ENCODE results near the gene PITX2.
A peak's percentile ranks its signal among the peaks of the same experiment; 100 is the strongest.

PITX2 gene

DNA sequence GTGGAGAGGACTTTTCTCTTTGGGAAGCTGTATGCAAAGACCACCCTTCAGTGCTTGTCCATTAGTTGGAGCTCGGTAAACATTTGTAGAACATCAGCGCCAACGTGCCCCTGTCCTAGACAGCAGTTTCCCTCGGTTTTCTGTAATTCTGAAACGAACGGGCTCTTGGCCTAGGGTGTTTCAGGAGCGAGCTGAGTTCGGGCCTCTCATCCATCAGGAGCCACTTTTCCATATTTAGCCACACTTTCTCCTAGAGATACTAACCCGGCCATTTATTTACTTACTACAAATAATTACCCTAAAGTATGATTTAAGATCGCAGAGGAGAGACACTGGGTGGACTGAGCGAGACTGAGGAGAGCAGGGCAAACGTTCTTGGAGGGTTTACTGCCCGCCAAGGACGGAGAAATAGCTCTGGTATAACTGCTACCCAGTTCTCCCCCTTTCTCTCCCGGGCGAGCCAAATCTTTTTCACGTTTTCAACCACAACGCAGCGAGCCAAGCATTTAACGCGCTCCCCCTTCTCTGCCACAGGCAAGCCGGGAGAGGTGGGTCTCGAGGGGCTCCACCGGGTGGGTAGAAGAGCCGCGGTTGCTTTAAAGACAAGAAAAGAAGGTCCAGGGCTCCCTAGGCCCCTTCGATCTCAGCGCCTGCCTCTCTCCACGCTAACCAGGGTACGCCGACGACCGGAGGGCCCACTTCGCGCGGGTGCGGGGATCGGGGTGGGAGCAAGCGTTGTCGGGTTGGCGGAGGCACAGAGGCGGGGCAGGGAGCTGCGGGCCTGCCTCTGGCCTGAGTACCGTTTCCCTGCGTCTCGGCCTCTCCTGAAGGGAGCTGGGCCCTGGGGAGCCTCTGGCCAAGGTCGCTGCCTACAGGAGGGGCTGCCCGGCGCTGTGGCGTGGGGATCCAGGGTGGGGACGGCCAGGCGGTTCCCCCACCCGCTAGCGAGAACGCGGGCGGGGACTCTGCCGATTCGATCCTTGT is 10.8 kb upstream of the PITX2 start:
- Histone ChIP-seq H3K36me3 (ENCODE audit: control insufficient read depth, insufficient read depth, low read length) (no peaks in the 10 kb centered on the region), H3K9ac (ENCODE audit: low read length) (no peak overlapping the region), H3K27ac (ENCODE audit: low read depth, low read length) (no peak overlapping the region), H3K4me1 (ENCODE audit: control insufficient read depth, insufficient read depth, low read length) (peaks cover 2% of the 10 kb centered on the region), H3K27me3 (ENCODE audit: control insufficient read depth, insufficient read depth, low read length) (peaks cover 69% of the 10 kb centered on the region), H3K4me3 (ENCODE audit: low read length) (no peak overlapping the region)

DNA sequence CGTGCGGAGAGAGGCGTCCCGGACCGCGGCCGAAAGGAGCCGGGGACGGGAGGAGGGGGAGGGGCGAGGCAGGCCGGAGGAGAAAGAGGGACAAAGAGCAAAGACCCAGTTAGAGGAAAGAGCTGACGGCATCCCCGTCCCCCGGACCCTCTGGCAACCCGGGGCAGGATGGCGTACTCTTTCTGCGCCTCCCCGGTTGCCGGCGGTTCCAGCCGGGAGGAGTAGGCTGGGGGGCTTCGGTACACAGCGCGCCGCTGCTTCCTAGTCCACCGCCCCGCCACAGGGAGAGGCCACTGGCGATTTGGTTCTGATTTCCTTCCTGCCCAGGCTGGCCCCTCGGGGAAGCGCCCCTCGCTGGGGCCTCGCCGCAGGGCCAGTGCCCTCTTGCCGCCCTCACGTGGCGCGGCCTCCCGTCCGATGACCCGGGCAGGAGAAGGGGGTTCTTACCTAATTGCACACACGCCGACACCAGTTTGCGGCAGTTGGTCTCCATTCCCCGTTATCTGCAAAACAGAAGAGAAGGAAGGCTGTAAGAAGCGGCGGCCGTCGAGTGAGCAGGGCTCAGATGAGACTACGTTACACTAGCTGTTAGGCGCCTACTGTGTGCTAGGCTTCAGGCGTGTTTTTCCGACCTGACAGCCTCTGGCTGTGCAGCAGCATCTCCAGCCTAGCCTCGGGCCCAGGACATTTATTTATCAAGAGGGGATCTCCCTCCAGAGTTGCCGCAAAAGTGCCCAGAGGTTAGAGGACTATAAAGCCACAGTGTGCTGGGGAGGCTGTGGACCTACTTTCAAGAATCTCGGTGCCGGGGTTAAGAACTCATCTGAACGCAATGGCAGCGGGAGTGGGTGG is 9.9 kb upstream of the PITX2 start:
- Histone ChIP-seq H3K4me3 (ENCODE audit: low read length) (peak overlapping the region; percentile 60), H3K27ac (ENCODE audit: low read depth, low read length) (no peak overlapping the region), H3K4me1 (ENCODE audit: control insufficient read depth, insufficient read depth, low read length) (peaks cover 2% of the 10 kb centered on the region), H3K36me3 (ENCODE audit: control insufficient read depth, insufficient read depth, low read length) (no peaks in the 10 kb centered on the region), H3K9ac (ENCODE audit: low read length) (no peak overlapping the region), H3K27me3 (ENCODE audit: control insufficient read depth, insufficient read depth, low read length) (peaks cover 67% of the 10 kb centered on the region)

DNA sequence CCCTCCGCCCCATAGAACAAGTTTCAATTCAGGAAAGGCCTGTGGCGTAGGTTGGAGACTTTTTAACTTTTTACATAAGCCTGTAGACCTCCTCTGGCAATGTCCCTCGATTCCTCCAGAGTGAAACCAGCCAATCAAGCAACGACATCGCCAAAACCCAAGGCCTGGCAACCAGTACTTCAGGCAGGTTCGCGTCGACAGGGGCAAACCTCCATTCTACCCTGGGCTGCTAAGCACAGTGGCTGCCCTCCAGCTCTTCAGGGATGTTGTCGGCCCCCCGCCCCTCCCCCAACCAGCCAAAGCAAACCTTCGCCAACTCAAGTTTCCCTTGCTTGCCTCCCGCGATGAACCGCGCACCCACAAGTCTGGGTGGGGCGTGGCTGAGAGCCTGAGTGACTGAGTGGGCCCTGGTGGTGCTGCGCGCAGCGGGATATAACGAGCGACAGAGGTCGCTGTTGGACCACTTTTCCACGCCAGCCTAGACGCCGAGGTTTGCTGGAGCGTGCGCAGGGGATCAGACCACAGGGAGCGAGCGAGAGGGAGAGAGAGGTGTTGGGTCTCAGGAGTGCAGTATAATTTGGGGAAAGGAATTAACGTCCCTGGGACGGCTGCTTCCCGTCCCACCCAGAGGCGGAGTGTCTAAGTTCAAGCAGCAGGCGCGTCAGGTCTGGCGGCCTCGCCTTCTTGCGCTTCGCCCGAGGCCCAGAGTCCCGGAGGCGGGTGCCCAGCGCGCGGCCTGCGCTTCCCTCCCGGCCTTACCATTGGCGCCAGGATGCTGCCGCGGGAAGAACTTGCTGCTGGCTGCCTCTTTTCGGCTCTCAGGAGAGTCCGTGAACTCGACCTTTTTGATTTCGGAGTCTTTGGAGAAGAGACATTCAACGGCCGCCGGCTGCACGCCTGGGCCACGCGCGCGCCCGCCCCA is 9.0 kb upstream of the PITX2 start:
- no peaks in the 10 kb centered on the region for H3K36me3 ChIP-seq (ENCODE audit: control insufficient read depth, insufficient read depth, low read length)
- H3K27me3 ChIP-seq (ENCODE audit: control insufficient read depth, insufficient read depth, low read length), result peaks cover 60% of the 10 kb centered on the region
- no peak overlapping the region for H3K27ac ChIP-seq (ENCODE audit: low read depth, low read length)
- no peak overlapping the region for H3K9ac ChIP-seq (ENCODE audit: low read length)
- H3K4me1 ChIP-seq (ENCODE audit: control insufficient read depth, insufficient read depth, low read length), result peaks cover 2% of the 10 kb centered on the region
- H3K4me3 ChIP-seq (ENCODE audit: low read length), result peak overlapping the region; percentile 60

DNA sequence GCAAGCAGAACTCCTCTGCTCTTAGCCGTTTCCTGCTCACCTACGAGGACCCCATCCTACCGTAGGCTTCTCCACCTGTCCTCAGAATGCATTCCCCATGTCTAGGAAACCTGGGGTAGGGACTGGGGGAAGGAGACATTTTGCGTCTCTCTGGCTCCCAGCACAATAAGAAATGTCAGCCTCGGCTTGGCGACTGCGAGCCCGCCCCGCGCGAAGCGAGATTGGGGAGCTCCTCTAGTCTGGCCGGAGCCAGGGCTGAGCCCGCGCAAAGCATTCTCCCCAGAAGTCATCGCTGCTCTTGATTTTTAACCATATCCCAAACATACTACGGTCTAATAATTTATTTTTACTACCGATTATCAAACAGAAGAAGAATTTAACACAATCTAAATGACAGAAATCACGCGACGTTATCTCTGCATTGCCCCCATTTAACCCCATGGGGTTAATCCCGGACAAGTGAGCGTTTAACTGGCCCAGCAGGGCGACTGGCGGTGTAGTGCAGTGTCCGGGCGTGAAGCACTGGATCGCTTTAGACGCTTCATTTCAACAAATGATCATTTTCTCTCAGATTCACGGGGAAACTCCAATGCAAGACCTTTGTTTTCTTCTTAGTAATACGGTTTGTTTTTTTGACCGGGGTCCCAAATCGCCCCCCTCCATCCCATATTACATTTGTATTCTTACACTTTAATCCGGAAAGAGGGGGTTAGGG is 8.0 kb upstream of the PITX2 start:
- no peaks in the 10 kb centered on the region for H3K36me3 ChIP-seq (ENCODE audit: control insufficient read depth, insufficient read depth, low read length)
- H3K9ac ChIP-seq (ENCODE audit: low read length), result no peak overlapping the region
- H3K4me1 ChIP-seq (ENCODE audit: control insufficient read depth, insufficient read depth, low read length), result peaks cover 2% of the 10 kb centered on the region
- no peak overlapping the region for H3K4me3 ChIP-seq (ENCODE audit: low read length)
- no peak overlapping the region for H3K27ac ChIP-seq (ENCODE audit: low read depth, low read length)
- H3K27me3 ChIP-seq (ENCODE audit: control insufficient read depth, insufficient read depth, low read length), result peaks cover 61% of the 10 kb centered on the region

DNA sequence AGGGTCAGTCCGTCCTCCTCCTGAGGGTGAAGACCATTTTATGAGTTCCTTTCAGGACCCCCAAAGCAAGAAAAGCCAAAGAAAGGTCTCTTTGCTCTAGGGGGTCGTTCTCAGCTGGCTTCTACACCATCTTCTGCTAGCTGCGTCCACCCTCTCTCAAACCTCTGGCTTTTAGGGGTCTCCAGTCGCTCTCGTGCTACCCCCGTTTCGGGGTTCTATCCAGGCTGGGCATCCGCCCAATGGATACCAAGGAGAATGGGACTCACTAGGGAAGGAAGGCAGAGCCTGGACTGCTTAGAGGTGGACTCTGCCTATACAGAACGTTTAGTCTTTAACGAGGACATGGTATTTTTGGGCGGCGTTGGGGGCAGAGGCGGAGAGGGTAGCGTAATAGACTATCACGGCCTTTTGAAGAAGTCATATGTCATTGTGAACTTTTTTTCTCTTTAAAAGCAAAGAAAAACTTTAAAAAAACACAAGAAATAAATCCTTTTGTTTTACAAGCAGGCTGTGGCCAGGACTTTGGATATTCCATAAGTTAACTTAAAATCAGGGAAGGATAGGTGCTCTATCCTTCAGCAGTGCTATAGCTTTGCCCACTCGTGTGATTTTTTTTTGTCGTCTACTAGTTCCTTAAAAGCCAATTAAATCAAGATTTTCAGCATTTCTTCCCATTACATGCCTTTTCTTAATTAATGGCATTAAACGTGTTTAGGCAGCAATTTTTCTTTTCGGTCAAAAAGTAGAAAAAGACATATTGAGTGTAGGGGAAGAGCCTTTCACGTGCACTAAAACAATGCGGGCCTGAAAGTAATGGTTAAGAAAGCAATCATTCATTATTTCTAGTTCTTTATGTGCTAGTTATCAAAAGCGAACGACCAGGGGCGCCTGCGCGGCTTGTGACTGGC is 7.2 kb upstream of the PITX2 start:
- no peak overlapping the region for H3K9ac ChIP-seq (ENCODE audit: low read length)
- peaks cover 60% of the 10 kb centered on the region for H3K27me3 ChIP-seq (ENCODE audit: control insufficient read depth, insufficient read depth, low read length)
- no peak overlapping the region for H3K4me3 ChIP-seq (ENCODE audit: low read length)
- H3K4me1 ChIP-seq (ENCODE audit: control insufficient read depth, insufficient read depth, low read length), result peaks cover 2% of the 10 kb centered on the region
- no peak overlapping the region for H3K27ac ChIP-seq (ENCODE audit: low read depth, low read length)
- no peaks in the 10 kb centered on the region for H3K36me3 ChIP-seq (ENCODE audit: control insufficient read depth, insufficient read depth, low read length)

DNA sequence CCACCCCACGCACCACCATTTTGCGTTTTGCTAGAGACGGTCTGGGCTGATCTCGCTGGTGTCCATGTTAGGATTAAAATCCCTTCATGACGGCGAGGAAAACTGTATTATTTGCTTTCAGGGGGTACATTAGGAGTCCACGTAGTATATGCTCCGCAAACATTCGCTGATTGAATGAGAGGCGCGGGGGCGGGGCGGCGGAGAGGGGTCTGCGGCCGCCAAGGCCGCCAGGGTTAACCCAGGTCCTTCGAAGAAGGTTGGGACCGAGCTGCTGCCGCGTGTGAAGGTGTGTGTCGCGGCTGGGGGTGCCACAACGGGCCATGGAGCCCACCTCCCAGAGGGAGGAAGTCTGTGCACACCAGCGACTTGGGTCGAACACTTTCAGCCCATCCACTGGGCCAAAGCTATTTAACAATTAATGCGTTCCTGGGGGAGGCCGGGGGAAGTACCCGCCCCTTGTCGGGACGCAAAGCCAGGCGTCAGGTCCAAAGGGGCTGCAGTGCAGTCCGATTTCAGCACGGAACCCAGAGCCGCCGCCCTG is 6.4 kb upstream of the PITX2 start:
- Histone ChIP-seq H3K27ac (ENCODE audit: low read depth, low read length) (no peak overlapping the region), H3K27me3 (ENCODE audit: control insufficient read depth, insufficient read depth, low read length) (peaks cover 65% of the 10 kb centered on the region)

DNA sequence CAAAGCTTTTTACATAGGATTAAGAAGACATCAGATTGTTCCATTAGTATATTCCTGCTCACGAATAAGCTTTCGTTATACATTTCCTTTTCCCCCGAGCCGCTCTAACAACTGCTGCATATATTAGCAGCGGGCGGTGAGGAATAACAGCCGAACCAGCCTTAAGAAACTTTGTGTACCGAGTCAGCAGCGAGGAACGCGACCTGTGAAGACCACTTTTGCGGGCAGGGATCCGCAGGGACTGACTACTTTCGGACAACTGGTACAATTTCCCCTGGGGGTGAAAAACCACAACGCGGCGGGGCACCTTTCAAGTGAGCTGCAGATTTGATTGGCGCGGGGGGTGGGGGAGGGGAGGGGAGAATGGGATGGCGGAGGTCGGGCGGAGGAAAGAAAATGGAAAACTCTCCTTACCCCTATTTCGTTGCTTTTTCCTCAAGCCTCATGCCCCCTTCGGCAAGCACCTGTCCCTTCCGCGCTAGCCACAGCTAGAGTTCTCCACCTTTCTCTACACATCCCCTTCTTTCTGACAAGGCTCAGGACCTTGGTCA is 5.9 kb upstream of the PITX2 start:
- no peak overlapping the region for H3K9ac ChIP-seq (ENCODE audit: low read length)
- no peak overlapping the region for H3K4me3 ChIP-seq (ENCODE audit: low read length)
- no peaks in the 10 kb centered on the region for H3K36me3 ChIP-seq (ENCODE audit: control insufficient read depth, insufficient read depth, low read length)
- no peak overlapping the region for H3K27ac ChIP-seq (ENCODE audit: low read depth, low read length)
- H3K4me1 ChIP-seq (ENCODE audit: control insufficient read depth, insufficient read depth, low read length), result peaks cover 2% of the 10 kb centered on the region
- peaks cover 62% of the 10 kb centered on the region for H3K27me3 ChIP-seq (ENCODE audit: control insufficient read depth, insufficient read depth, low read length)

More for the DNA sequence above, 6.4 kb upstream of the PITX2 start:
- no peak overlapping the region for H3K9ac ChIP-seq (ENCODE audit: low read length)
- peaks cover 2% of the 10 kb centered on the region for H3K4me1 ChIP-seq (ENCODE audit: control insufficient read depth, insufficient read depth, low read length)
- no peaks in the 10 kb centered on the region for H3K36me3 ChIP-seq (ENCODE audit: control insufficient read depth, insufficient read depth, low read length)
- H3K4me3 ChIP-seq (ENCODE audit: low read length), result no peak overlapping the region

DNA sequence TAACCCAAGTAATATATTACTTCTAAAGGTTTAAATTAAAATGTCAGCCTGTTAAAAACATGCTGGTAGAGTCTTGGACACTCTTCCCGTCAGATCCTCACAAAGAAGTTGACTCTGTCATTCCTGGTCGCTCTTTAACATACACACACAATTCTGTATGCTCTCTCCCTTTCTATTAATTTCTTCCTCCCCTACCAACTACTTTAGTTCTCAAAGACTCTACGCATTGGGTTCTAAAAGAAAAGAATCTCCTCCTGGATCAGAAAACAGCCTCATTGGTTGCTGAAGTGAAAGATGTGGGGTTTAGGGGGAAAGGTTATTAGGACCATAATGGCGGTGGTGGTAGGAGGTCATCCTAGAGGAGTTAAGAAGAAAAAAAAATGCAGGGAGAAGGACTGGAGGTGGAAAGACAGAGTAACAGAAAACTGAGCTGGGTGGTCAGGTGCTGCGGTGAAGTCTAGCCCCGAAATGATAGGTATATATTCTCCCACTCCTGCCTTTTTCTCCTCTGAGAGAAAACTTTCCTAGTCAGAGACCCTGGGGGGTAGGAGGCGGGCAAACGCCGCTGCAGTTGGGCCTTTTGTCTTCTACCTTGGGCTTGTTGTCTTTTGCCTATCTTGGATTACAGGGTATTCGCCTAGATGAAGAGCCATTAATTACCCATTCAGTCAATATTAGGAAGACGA is 5.2 kb upstream of the PITX2 start:
- Histone ChIP-seq H3K9ac (ENCODE audit: low read length) (no peak overlapping the region), H3K4me1 (ENCODE audit: control insufficient read depth, insufficient read depth, low read length) (peaks cover 2% of the 10 kb centered on the region), H3K27ac (ENCODE audit: low read depth, low read length) (no peak overlapping the region), H3K27me3 (ENCODE audit: control insufficient read depth, insufficient read depth, low read length) (peaks cover 56% of the 10 kb centered on the region), H3K4me3 (ENCODE audit: low read length) (no peak overlapping the region), H3K36me3 (ENCODE audit: control insufficient read depth, insufficient read depth, low read length) (no peaks in the 10 kb centered on the region)

DNA sequence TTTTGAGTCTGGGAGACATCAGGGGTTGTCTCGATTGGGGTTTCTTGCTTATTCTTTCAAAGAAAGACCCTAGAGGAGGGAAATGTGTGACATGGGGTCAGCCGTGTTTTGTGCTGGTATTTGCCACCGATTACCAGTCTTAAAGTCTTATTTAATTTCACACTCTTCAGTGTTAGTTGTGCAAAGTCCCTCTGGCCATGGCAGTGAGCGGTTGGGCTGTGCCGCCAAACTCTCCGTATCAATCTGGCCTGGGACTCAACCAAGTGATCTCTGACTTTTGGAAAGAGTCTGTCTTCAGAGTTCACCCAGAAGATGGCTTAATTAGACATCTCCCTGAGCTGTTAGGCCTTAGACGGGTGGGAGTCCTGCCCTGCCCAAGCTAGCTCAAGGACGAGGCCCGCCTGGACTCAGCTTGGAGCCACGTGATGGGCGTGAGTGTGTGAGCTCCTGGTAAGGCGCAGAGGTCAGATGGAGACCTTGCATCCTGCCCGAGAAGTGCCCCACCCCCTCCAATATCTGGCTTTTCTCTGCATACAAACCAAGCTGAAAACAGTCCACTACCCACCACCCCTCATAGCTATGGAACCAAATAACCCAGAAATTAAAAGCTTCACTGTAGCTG is 3.8 kb upstream of the PITX2 start:
- Histone ChIP-seq H3K27me3 (ENCODE audit: control insufficient read depth, insufficient read depth, low read length) (peaks cover 51% of the 10 kb centered on the region), H3K9ac (ENCODE audit: low read length) (no peak overlapping the region), H3K27ac (ENCODE audit: low read depth, low read length) (no peak overlapping the region), H3K4me3 (ENCODE audit: low read length) (no peak overlapping the region), H3K4me1 (ENCODE audit: control insufficient read depth, insufficient read depth, low read length) (peaks cover 2% of the 10 kb centered on the region), H3K36me3 (ENCODE audit: control insufficient read depth, insufficient read depth, low read length) (no peaks in the 10 kb centered on the region)

Data from rectal smooth muscle tissue (tissue), 1 donor.